Measurements from ENCODE around the gene SZT2.

SZT2 gene

GRCh38 chr1:43431676-43432075 is 42.0 kb downstream of the SZT2 start:
- no peak overlapping the region for H3K4me3 ChIP-seq (ENCODE audit: low read length)
- H3K9me3 ChIP-seq (ENCODE audit: insufficient read depth, low read length) = no peaks in the 10 kb centered on the region
- H3K4me2 ChIP-seq (ENCODE audit: low read length) = no peak overlapping the region
- H3K27ac ChIP-seq (ENCODE audit: low read length) = no peak overlapping the region
- no peaks in the 10 kb centered on the region for H3K36me3 ChIP-seq (replicated peaks; ENCODE audit: low read depth, low read length)
- no peak overlapping the region for H3K9ac ChIP-seq (ENCODE audit: low read length)
- H3K79me2 ChIP-seq (ENCODE audit: low read length) = no peaks in the 10 kb centered on the region
- H3K4me1 ChIP-seq (ENCODE audit: low read length) = no peaks in the 10 kb centered on the region
- H2AFZ ChIP-seq (ENCODE audit: low read depth, low read length) = no peak overlapping the region
- TF ChIP-seq CTCF (IDR thresholded peaks at IDR 0.05; ENCODE audit: low read depth, low read length) (no peak), EZH2phosphoT487 (IDR thresholded peaks at IDR 0.05; ENCODE audit: low read depth) (no peak)
- no peaks in the 10 kb centered on the region for H3K27me3 ChIP-seq (ENCODE audit: low read depth, low read length)
- no peaks in the 10 kb centered on the region for H4K20me1 ChIP-seq (ENCODE audit: insufficient read depth, low read length)

GRCh38 chr1:43432171-43432860 is 42.6 kb downstream of the SZT2 start:
- Histone ChIP-seq H3K27ac (ENCODE audit: low read length) (no peak overlapping the region), H4K20me1 (ENCODE audit: insufficient read depth, low read length) (no peaks in the 10 kb centered on the region), H3K36me3 (replicated peaks; ENCODE audit: low read depth, low read length) (no peaks in the 10 kb centered on the region), H3K9ac (ENCODE audit: low read length) (no peak overlapping the region), H3K4me2 (ENCODE audit: low read length) (no peak overlapping the region), H3K27me3 (ENCODE audit: low read depth, low read length) (no peaks in the 10 kb centered on the region), H3K4me1 (ENCODE audit: low read length) (no peaks in the 10 kb centered on the region), H3K9me3 (ENCODE audit: insufficient read depth, low read length) (no peaks in the 10 kb centered on the region), H3K4me3 (ENCODE audit: low read length) (no peak overlapping the region), H2AFZ (ENCODE audit: low read depth, low read length) (no peak overlapping the region), H3K79me2 (ENCODE audit: low read length) (no peaks in the 10 kb centered on the region)
- no peak for TF ChIP-seq CTCF (IDR thresholded peaks at IDR 0.05; ENCODE audit: low read depth, low read length)
- TF ChIP-seq EZH2phosphoT487 (IDR thresholded peaks at IDR 0.05; ENCODE audit: low read depth) = no peak

GRCh38 chr1:43432907-43433306 is 43.2 kb downstream of the SZT2 start:
- no peaks in the 10 kb centered on the region for H3K4me1 ChIP-seq (ENCODE audit: low read length)
- no peak for TF ChIP-seq EZH2phosphoT487 (IDR thresholded peaks at IDR 0.05; ENCODE audit: low read depth)
- TF ChIP-seq CTCF (IDR thresholded peaks at IDR 0.05; ENCODE audit: low read depth, low read length) = no peak
- no peak overlapping the region for H3K4me2 ChIP-seq (ENCODE audit: low read length)
- H2AFZ ChIP-seq (ENCODE audit: low read depth, low read length) = no peak overlapping the region
- H3K9me3 ChIP-seq (ENCODE audit: insufficient read depth, low read length) = no peaks in the 10 kb centered on the region
- H3K36me3 ChIP-seq (replicated peaks; ENCODE audit: low read depth, low read length) = no peaks in the 10 kb centered on the region
- no peaks in the 10 kb centered on the region for H4K20me1 ChIP-seq (ENCODE audit: insufficient read depth, low read length)
- H3K27ac ChIP-seq (ENCODE audit: low read length) = no peak overlapping the region
- H3K27me3 ChIP-seq (ENCODE audit: low read depth, low read length) = no peaks in the 10 kb centered on the region
- H3K79me2 ChIP-seq (ENCODE audit: low read length) = no peaks in the 10 kb centered on the region
- no peak overlapping the region for H3K4me3 ChIP-seq (ENCODE audit: low read length)
- no peak overlapping the region for H3K9ac ChIP-seq (ENCODE audit: low read length)

- Histone ChIP-seq H3K79me2 (ENCODE audit: low read length) (no peaks in the 10 kb centered on the region), H3K4me3 (ENCODE audit: low read length) (no peak overlapping the region), H4K20me1 (ENCODE audit: insufficient read depth, low read length) (no peaks in the 10 kb centered on the region), H3K4me2 (ENCODE audit: low read length) (no peak overlapping the region), H3K9ac (ENCODE audit: low read length) (no peak overlapping the region), H3K9me3 (ENCODE audit: insufficient read depth, low read length) (no peaks in the 10 kb centered on the region), H3K27ac (ENCODE audit: low read length) (no peak overlapping the region), H3K27me3 (ENCODE audit: low read depth, low read length) (no peaks in the 10 kb centered on the region), H3K4me1 (ENCODE audit: low read length) (no peaks in the 10 kb centered on the region), H3K36me3 (replicated peaks; ENCODE audit: low read depth, low read length) (no peaks in the 10 kb centered on the region), H2AFZ (ENCODE audit: low read depth, low read length) (no peak overlapping the region)
- TF ChIP-seq CTCF (IDR thresholded peaks at IDR 0.05; ENCODE audit: low read depth, low read length) = no peak
- TF ChIP-seq EZH2phosphoT487 (IDR thresholded peaks at IDR 0.05; ENCODE audit: low read depth) = no peak
These were observed 44.6 kb downstream of the SZT2 start for GRCh38 chr1:43434256-43434655.

Data from OCI-LY3 (cell line).